K562 (cell line): Measurements from ENCODE around the gene ARMC12. TPM values are rescaled to one million over a fixed set of nuclear protein-coding genes. Genes with fewer than 3 reads are reported as not detected.

Experiments
- RFX1 ChIP-seq: fragments of 450-650 bp; IDR thresholded peaks from 2 replicates; pipeline ENCODE4 v1.6.1; 2016; ENCODE audit warnings: mild to moderate bottlenecking, moderate library complexity
- YBX1 ChIP-seq: fragments of 450-650 bp; IDR thresholded peaks from 2 replicates; pipeline ENCODE4 v1.7.1; 2016; ENCODE audit warnings: mild to moderate bottlenecking
- ZBTB40 ChIP-seq, 2 experiments: fragments of 450-650 bp in 1 of 2; sonication (generic) in 1 of 2; formaldehyde crosslinking in 1 of 2; IDR thresholded peaks; 2 replicates each; pipeline versions ENCODE4 v1.7.1 to v1.9.0; 2016 to 2022; ENCODE audit warnings: inconsistent platforms in 1 of 2, mild to moderate bottlenecking in 1 of 2, missing genetic modification reagents in 1 of 2
- ZNF407 ChIP-seq: fragments of 450-650 bp; IDR thresholded peaks from 2 replicates; pipeline ENCODE4 v1.6.1; 2016; ENCODE audit warnings: low read depth
- polyA plus RNA-seq, 8 experiments: library from polyadenylated mRNA; depleted of rRNA in 4 of 8; stranded (reverse) in 5 of 8; unstranded in 3 of 8; fragments of >200 nt; fragmentation: Nextera tagmentation in 2 of 8; fragmentation: Illumina TruSeq in 1 of 8; extraction: Ambion mirVana in 2 of 8; extraction: Trizol in 1 of 8; gene quantifications; 2 replicates each; pipeline versions ENCODE4 v1.2.1 to v1.2.3, GENCODE V29; 2011 to 2014; ENCODE audit warnings: inconsistent platforms in 1 of 8, missing spikeins in 1 of 8
- total RNA-seq, 7 experiments: library from RNA; depleted of rRNA in 6 of 7; stranded (reverse); fragments of >200 nt in 6 of 7; fragmentation: Illumina TruSeq in 2 of 7; extraction: Trizol in 2 of 7; gene quantifications; 2 replicates each; pipeline versions ENCODE4 v1.2.1 to v1.2.3, GENCODE V29; 2011 to 2021; ENCODE audit warnings: low replicate concordance in 1 of 7

Gene ARMC12
- total and polyA plus RNA-seq, 9 of the 15 experiments (the other 6 are each of a cell fraction or from before 2014, with no cell fraction given) = 0.09 to 0.58 (median 0.31) TPM; not detected in 3

- TF ChIP-seq ZNF407 (no peak), RFX1 (no peak), YBX1 (no peak), ZBTB40 (IDR thresholded peaks at IDR 0.05) (0 out of 2 replicates have a peak, but pooled peaks have one; percentile 38), ZBTB40 (CRISPR knock-in tag; IDR thresholded peaks at IDR 0.05) (no peak)
Measured at GRCh38 chr6:35727935-35728682, 8.7 kb upstream of the ARMC12 start (continued).
